NCI-H460 (cell line): ENCODE measurements around the gene POU2F3. TPM values are rescaled to one million over a fixed set of nuclear protein-coding genes. Genes with fewer than 3 reads are reported as not detected.

Experiments used
- DNase-seq: peaks from one replicate; pipeline ENCODE4 v3.0.0-alpha.2; 2016; ENCODE audit warnings: low read depth; ENCODE audit errors: extremely low read depth
- total RNA-seq: library from RNA; depleted of rRNA; stranded (reverse); fragments of >200 nt; shearing (Covaris generic); gene quantifications from 2 replicates; pipeline ENCODE4 v1.2.3, GENCODE V29; 2014

POU2F3 gene
- total RNA-seq, 1 experiment from 2014 or later = not detected

DNA sequence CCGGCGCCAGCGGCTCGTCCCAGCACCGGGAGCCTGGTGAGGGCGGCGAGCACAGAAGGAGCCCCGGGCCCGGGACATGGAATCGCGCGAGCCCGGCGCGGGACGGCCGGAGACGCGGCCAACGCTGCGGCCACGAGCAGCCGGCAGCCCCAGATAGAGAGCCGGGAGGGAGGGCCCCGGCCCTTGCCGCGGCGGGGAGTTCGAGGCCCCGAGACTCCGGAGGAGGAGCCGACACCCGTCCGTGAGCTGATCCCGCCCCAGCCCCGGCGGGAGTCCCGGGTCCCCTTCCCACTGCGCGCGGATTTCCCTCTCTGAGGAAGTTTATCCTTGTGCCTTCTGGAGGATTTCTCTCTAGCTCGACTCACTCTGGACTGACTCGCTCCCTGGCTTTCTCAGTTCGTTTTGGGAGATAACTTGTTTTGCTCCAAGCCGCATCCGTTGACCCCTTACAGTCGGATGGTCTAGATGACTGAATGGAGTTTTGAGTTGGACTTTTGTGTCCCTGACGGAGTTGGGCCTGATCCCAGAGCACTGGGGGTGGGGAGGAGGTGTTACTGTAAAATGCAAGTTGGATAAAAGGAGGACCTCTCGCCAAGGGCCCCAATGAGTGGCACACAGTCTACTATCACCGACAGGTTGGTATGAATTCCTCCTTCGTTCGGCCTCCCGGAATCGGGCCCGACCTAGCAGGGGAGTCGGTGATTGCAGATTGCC, 96.9 kb downstream of the POU2F3 start:
- DNase-seq = no peak

DNA sequence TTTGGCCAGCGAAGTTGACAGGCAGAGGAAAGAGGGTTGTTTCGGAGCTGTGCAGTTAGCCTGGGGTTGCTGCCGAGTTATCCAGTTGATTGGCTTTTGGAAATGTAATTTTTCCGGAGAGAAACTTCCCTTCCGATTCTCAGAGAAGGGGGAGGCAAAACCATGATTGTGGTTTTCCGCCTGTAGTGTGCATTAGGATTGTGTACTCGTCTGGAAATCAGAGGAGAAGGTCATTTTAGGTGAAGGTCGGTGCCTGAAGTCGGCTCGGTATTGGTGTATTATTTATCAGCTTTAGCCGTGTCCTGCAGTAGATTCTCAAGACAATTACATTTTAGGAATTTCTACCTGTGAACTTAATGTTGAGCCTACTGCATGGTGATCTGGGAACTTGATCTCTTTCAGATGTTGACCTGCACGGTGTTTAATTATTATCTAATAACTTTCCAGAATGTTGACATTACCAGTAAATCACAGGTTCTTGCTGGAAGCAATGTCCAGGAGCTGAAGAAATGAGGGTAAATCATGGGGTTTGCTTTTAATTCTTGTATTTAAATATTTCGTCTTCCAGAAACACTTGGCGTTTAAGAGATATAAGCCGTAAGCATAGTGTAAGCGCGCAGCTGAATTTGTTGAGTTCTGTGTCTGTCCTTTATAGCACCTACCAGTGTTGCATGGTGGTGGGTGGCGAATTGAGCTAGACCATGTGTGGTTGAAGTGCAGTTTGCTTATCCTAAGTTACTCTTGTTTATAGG, 97.6 kb downstream of the POU2F3 start:
- no peak for DNase-seq

DNA sequence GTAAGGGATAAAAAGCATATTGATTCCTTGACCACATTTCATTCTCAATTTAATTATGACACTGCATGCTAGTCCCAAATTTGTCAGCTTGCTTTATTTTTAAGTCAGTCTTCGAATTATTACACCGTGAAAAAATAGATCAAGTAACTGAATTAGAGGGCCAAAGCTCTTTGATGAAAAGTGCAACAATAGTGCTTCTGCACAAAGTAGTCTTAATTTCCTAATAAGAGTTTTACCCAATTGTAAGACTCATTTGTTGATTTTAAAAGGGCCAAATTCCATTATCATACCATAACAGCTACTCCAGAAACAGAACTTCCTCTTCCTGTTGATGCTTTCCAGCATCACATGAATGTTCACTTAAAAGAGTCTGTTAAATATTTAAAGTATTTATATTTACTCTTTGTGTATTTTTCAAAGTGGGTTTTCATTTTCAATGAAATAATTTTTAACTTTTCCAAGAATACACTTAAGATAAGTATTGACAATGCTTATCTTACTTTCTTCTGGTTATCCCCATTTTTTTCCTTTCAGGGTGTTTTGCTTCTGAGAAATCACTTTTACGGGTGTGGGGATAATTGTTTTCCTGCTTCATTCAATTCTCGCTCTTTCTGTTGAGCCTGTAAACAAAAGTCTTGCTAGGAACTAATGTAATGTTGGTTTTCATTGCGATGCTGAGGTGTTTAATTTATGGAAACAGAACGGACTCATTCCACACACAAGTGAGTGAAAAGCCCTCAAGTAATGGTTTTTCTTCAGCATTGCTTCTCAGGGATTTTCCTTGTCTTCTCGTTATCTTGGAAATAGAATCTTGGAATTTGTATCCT, 98.4 kb downstream of the POU2F3 start:
- no peak for DNase-seq

DNA sequence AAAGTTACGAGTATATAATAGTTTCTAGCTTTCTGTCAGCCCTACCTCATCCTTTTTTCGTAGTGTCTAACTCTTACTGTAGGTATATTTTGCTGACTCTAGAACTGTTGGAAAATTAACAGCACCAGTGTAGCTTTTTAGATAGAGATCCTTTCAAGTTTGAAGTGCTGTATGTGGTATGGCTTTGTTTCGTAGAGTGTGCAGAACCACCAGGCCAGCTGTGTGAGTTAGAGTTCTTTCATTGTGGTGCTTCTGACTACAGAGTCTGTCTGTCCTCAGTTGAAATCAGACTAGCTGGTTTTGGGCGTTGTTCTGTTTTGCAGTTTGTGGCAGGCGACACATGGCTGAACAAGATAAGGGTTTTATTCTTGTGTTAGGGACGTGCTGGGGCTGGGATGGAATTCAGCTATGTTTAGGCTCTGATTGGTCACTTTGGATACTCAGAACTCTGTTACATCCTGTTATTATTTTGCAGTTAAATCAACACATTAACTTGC, 99.5 kb downstream of the POU2F3 start:
- DNase-seq = no peak

DNA sequence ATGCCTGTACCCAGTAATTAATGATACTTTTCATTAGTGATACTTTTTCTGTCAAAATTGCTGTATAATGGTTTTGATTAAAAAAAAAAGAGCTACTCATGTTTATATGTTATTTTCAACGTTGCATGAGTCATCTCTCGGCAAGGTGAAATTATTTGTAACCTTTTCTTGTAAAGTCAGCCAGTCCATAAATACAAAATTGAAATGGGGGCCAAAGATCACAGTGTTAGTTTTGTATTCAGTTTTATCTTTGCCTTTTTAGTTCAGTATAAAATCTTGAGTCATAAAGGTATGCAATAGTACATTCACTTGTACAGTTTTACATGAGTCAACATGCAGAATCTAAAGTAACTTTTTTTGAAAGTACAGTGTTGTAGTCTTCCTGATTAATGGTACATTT, 100.6 kb downstream of the POU2F3 start:
- DNase-seq = no peak

DNA sequence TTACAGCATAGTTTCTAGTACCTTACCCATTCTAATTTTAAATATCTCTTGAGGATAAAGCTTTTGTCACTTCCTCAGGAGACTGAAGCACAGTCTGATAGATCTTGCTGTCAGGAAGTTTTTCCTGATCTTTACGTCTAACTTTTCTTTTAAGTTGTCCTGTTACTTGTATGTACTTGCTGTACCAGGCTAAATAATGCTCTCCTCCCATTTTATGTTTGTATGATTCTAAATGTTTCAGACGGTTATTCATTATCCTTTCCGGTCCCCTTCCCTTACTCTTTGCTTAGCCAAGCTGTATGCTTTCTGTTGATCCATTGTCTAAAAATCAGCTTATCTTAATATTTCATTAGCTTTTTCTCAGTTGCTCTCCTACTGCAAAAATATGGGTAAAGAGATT, 102.3 kb downstream of the POU2F3 start:
- no peak for DNase-seq

GRCh38 chr11:120342678-120343077, 102.7 kb downstream of the POU2F3 start:
- DNase-seq = no peak

DNA sequence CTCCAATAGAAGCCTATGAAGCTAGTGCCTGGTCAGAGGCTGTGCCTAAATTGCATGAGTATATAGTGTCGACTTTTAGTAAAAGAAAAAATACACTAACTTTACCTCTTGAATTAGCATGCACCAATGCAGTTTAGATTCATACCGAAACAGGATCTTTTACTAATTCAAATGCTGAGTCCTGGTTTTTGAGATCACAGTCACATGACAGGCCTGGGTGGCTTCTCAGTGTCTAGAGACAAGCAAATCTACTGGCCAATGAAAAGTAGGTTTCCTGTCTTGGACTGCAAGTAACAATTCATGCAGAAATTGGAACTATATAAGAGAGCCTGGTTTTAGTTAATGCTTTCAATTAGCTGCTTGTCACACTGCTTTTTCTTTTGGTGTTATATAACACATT, 103.5 kb downstream of the POU2F3 start:
- no peak for DNase-seq

DNA sequence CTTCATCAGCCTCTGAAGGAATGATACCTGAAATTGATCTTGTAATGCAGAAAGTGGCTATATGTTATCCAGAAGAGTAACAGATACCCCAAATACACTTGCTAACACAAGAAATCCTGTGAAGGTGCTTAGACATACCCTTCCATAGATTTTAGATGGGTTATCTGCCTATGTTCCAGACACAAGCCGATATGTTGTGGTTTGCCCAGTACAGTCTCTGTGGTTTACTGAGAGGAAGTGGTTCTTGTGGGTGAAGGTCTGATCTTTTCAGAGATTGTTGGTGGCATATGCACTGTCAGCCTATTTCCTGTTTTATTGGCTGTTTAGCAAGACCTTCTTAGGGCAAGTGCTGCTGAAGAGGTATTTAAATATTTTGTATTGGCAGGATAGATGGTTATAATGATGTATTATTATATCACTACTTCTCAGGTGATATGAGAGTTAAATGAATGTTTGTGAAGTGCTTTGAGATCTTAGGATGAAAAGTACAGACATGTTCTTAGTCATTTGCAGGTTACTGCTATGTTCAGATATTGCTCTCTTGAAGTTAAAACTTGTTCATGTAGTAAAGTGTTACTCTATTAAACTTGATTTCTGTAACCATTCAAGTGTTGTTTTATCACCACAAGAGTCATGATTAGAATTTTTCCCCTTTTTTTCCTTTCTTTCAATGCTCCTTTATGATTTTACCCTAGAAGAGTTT, 104.5 kb downstream of the POU2F3 start:
- no peak for DNase-seq

GRCh38 chr11:120346233-120346632, 106.3 kb downstream of the POU2F3 start:
- DNase-seq = no peak

DNA sequence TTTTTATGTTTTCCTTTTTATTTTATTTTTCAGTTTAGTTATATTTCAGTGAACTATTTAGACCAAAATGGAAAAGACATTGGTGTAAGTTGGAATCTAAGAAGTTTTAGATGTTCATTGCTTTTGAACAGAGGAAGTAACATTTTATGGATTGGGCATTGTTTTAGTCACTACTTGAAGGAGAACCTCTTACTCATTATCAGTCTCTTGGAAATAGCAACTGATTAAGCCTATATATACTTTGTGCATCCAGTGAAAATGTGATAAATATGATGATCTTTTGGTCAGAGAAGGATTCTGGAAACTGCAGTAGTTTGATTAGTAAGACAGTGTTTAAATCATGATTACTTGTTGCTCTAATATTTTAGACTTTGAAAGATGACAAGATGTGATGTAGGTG, 110.7 kb downstream of the POU2F3 start:
- no peak for DNase-seq

- no peak for DNase-seq
Measured at GRCh38 chr11:120352405-120352804, 112.5 kb downstream of the POU2F3 start.

- no peak for DNase-seq
Measured at GRCh38 chr11:120354068-120354467, 114.1 kb downstream of the POU2F3 start.

DNA sequence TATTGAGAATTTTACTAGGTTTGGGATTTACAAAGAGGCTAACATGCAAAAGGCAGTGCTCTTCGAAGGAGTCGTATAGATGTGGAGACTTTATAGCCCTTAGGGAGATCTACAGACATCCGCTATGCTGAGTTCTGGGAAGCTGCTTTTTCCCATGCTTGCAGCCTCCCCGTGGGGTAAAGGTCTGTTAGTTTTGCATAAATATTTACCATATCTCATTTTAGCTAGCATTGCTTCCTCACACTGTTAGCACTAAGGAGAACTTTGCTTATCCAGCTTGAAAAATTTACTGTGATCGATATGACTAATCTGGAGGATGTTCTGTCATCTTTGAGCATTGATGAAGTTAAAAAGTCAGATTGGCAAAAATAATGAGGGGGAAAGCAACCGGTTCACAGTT, 114.8 kb downstream of the POU2F3 start:
- no peak for DNase-seq

- DNase-seq = no peak
Measured at GRCh38 chr11:120357620-120358019, 117.7 kb downstream of the POU2F3 start.

DNA sequence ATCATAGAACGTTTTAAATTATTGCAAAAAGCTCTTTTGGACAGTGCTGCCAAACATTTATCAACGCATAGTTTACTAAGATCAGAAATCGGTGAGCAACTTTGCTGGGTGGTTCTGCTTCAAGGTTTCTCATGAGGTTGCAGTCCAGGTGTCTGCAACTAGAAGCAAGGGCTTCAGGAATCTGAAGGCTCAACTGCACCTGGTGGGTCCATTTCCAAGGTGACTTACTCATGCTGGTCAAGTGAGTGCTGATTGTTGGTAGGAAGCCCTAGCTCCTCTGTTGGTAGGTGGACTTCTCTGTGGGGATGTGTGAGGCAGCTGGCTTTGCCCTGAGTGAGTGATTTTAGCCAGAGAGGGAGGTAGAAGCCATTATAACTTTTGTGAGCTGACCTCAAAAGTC, 118.8 kb downstream of the POU2F3 start:
- DNase-seq = no peak

DNA sequence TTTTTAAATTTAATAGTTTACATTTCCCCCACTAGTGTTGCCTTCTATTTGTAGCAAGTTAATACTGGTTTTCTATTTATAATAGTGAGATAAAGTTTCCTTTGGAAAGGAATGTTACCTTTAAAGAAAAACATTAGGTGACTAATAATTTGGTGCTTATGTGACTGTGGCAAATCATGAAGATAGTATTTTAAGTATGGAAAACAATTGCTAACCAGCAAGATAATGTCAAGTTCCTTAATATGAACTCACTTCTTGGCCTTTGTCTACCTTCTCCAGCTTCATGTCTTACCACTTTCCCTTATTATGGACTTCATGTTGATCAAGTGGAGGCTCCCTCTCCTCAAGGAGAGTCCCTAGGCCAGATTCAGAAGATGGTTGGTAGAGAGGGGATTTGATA, 123.5 kb downstream of the POU2F3 start:
- no peak for DNase-seq

- no peak for DNase-seq
Measured at GRCh38 chr11:120365512-120365911, 125.6 kb downstream of the POU2F3 start.
